Dedifferentiated amniotic fluid mesenchymal stem cell (primary cell): ENCODE results near the gene POLR1C.
A peak's percentile ranks its signal among the peaks of the same experiment; 100 is the strongest.
"Not testable (repeated sequence)": the region's sequence is repeated elsewhere in the genome, so short reads cannot be mapped to it uniquely, and the experiment has no call there.

Experiments used
- DNase-seq: peaks from one replicate; pipeline ENCODE4 v3.0.0-alpha.2; 2016; ENCODE audit errors: extremely low spot score

Gene POLR1C

GRCh38 chr6:43509984-43510826 is 6.7 kb upstream of the POLR1C start, which contains the start of gene LRRC73:
Gene LRRC73, minus strand, starts transcription at chr6:43510346. Its CDS starts 561 bp downstream, at chr6:43509785.
- peak; percentile 60 for DNase-seq

- no peak for DNase-seq
These were observed 6.1 kb upstream of the POLR1C start for GRCh38 chr6:43510827-43511163.

GRCh38 chr6:43511824-43512415 is 5.0 kb upstream of the POLR1C start:
- DNase-seq: no peak

- no peak for DNase-seq
These were observed 1.1 kb upstream of the POLR1C start for GRCh38 chr6:43515808-43516207.

- no peak for DNase-seq
These were observed 557 bp upstream of the POLR1C start for GRCh38 chr6:43516367-43516696.

- DNase-seq: no peak
These were observed 842 bp downstream of the POLR1C start for GRCh38 chr6:43517505-43518357.

GRCh38 chr6:43520097-43520496 is 3.2 kb downstream of the POLR1C start:
- no peak for DNase-seq

- DNase-seq: no peak
These were observed 4.9 kb downstream of the POLR1C start for GRCh38 chr6:43521836-43522235.

- no peak for DNase-seq
These were observed 5.8 kb downstream of the POLR1C start for GRCh38 chr6:43522547-43523261.

GRCh38 chr6:43523284-43523683 is 6.4 kb downstream of the POLR1C start:
- DNase-seq: no peak

- no peak for DNase-seq
These were observed 7.6 kb downstream of the POLR1C start for GRCh38 chr6:43524483-43524961.

GRCh38 chr6:43532201-43532600 is 15.3 kb downstream of the POLR1C start:
- no peak for DNase-seq

GRCh38 chr6:43538986-43539385 is 22.1 kb downstream of the POLR1C start:
- not testable (repeated sequence) for DNase-seq

- DNase-seq: not testable (repeated sequence)
These were observed 22.5 kb downstream of the POLR1C start for GRCh38 chr6:43539409-43539808.

GRCh38 chr6:43540507-43540906 is 23.6 kb downstream of the POLR1C start:
- DNase-seq: no peak

GRCh38 chr6:43541774-43542471 is 25.0 kb downstream of the POLR1C start:
- no peak for DNase-seq

GRCh38 chr6:43544461-43544860 is 27.6 kb downstream of the POLR1C start:
- DNase-seq: no peak

- DNase-seq: no peak
These were observed 30.3 kb downstream of the POLR1C start for GRCh38 chr6:43547222-43547621.

GRCh38 chr6:43557620-43558019 is 40.7 kb downstream of the POLR1C start:
- DNase-seq: not testable (repeated sequence)

GRCh38 chr6:43559328-43559727 is 42.4 kb downstream of the POLR1C start:
- no peak for DNase-seq

- DNase-seq: no peak
These were observed 54.1 kb downstream of the POLR1C start for GRCh38 chr6:43570876-43571441.
